ENCODE data around the gene KDM1B. TPM values are rescaled to one million over a fixed set of nuclear protein-coding genes. Genes with fewer than 3 reads are reported as not detected.

The KDM1B gene
- total and polyA plus RNA-seq, 2 donors (not counting 3 experiments of a cell fraction or from before 2014, with no cell fraction given): 3.0 to 10.8 TPM

DNA sequence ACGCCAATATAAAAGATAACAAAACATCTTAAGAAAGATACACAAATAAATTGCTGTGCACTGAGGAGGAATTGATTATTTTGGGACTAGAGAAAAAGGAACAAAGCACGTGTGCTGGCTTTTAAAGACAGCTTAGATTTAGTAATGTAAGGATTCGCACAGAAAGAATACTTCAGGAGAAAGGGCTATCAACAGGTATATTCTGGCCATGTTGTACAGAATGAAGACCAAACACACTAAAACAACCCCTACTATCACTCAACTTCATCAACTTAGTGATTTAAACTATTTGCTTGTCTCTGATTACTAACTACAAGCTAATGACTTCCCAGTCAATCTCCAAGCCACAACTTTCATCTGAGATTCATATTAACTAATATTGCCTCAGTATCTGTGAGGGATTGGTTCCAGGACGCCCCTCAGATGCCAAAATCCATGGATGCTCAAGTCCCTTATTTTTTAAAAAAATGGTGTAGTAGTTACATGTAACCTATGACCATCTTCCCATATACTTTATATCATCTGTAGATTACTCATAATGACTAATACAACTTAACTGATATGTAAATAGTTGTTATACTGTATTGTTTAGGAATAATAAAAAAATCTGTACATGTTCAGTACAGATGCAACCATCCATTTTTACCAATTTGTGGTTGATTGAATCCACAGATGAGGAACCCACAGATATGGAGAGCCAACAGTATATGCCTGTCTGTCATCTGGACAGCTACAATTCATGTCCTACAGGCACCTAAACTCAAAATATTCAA is 104.6 kb downstream of the KDM1B start:
- peaks cover 4% of the 10 kb centered on the region for H4K20me1 ChIP-seq (replicated peaks; ENCODE audit: control insufficient read depth, extremely low read depth, insufficient read depth, low read length)
- H2AFZ ChIP-seq (ENCODE audit: low read depth, low read length): no peak overlapping the region
- dilution Hi-C loops (cut with MboI; ENCODE audit: extremely low pct_ligation_motif_present, low sequenced_read_pairs) (no loop called here), intact Hi-C loops (cut with micrococcal nuclease) (loop anchor here (5.0 kb wide), 2 partner anchors 127 to 273 kb away; partner anchors contain the start of genes KIF13A and RNF144B)
- no peak for TF ChIP-seq POLR2AphosphoS5 (IDR thresholded peaks at IDR 0.05; ENCODE audit: insufficient read depth, low read depth, low read length)
- TF ChIP-seq MAX (IDR thresholded peaks at IDR 0.05; ENCODE audit: insufficient read depth, insufficient read length): no peak
- TF ChIP-seq MYC (IDR thresholded peaks at IDR 0.05; ENCODE audit: low read depth, low read length): no peak
- TF ChIP-seq POLR2A (IDR thresholded peaks at IDR 0.05; ENCODE audit: low read depth, low read length): no peak
- peak; percentile 7 for TF ChIP-seq JUN (IDR thresholded peaks at IDR 0.05; ENCODE audit: borderline replicate concordance, insufficient read depth, insufficient read length, low read depth)
- peak; percentile 8 for TF ChIP-seq FOS (IDR thresholded peaks at IDR 0.05; ENCODE audit: borderline replicate concordance, insufficient read depth, low read length)
- no peak for TF ChIP-seq GATA2 (IDR thresholded peaks at IDR 0.05; ENCODE audit: insufficient read depth, insufficient read length, low read depth, low read length)
- TF ChIP-seq, protein P1, sequence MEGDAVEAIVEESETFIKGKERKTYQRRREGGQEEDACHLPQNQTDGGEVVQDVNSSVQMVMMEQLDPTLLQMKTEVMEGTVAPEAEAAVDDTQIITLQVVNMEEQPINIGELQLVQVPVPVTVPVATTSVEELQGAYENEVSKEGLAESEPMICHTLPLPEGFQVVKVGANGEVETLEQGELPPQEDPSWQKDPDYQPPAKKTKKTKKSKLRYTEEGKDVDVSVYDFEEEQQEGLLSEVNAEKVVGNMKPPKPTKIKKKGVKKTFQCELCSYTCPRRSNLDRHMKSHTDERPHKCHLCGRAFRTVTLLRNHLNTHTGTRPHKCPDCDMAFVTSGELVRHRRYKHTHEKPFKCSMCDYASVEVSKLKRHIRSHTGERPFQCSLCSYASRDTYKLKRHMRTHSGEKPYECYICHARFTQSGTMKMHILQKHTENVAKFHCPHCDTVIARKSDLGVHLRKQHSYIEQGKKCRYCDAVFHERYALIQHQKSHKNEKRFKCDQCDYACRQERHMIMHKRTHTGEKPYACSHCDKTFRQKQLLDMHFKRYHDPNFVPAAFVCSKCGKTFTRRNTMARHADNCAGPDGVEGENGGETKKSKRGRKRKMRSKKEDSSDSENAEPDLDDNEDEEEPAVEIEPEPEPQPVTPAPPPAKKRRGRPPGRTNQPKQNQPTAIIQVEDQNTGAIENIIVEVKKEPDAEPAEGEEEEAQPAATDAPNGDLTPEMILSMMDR (IDR thresholded peaks at IDR 0.05; ENCODE audit: extremely low read depth in 1 of 2, insufficient read depth in 1 of 2, low read depth in 1 of 2, low read length in 2 of 2): no peak
- TF ChIP-seq EZH2 (IDR thresholded peaks at IDR 0.05; ENCODE audit: borderline replicate concordance, low read depth, low read length, severe bottlenecking): no peak
- H3K27ac ChIP-seq (ENCODE audit: insufficient read depth, low read depth, low read length): no peak overlapping the region
- ChIA-PET POLR2A (no interaction called here), CTCF (interaction anchor here (0.7 to 1.1 kb wide), 2 partner anchors 10 to 237 kb away, joined by 3 to 6 read pairs; no protein-coding TSS in a partner anchor)
- H3K36me3 ChIP-seq (ENCODE audit: control insufficient read depth in 2 of 2, extremely low read depth in 1 of 2, insufficient read depth in 2 of 2, low read length in 2 of 2): peaks cover 2 to 27% of the 10 kb centered on the region in 2 experiments
- no peaks in the 10 kb centered on the region for H3K27me3 ChIP-seq (ENCODE audit: control insufficient read depth in 2 of 2, insufficient read depth in 2 of 2, low read length in 2 of 2)
- DNase-seq (ENCODE audit: low read depth, low spot score) (no peak), FAIRE-seq (no peak)
- peaks cover 28% of the 10 kb centered on the region for H3K4me1 ChIP-seq (ENCODE audit: control insufficient read depth, extremely low read depth, insufficient read depth, low read length)
- BruUV-seq (replicated peaks): no TSS peak
- peak overlapping the region; percentile 45 for H3K4me2 ChIP-seq (ENCODE audit: insufficient read depth, low read length)
- H3K4me3 ChIP-seq (replicated peaks in 1 of 3; ENCODE audit: insufficient read depth in 1 of 3, low read depth in 1 of 3, low read length in 3 of 3): no peak overlapping the region
- H3K79me2 ChIP-seq (ENCODE audit: control insufficient read depth, insufficient read depth, low read length): peaks cover 89% of the 10 kb centered on the region
- no peaks in the 10 kb centered on the region for H3K9me3 ChIP-seq (replicated peaks; ENCODE audit: control insufficient read depth, insufficient read depth, low read length)
- H3K9me1 ChIP-seq (replicated peaks; ENCODE audit: control insufficient read depth, extremely low read depth, insufficient read depth, low read length): no peaks in the 10 kb centered on the region
- H3K9ac ChIP-seq (replicated peaks; ENCODE audit: extremely low read depth, insufficient read depth, low read length): no peak overlapping the region
